Thyroid gland (tissue), 4 donors: ENCODE measurements around the gene CBARP.

ENCODE experiments used
- CTCF ChIP-seq, 6 experiments: fragments of 200-600 bp in 3 of 6; fragments of 450-650 bp in 3 of 6; sonication (generic) in 3 of 6; IDR thresholded peaks; one replicate each; pipeline ENCODE4 v1.5.1; 2016 to 2019; ENCODE audit warnings: antibody characterized with exemption in 6 of 6, mild to moderate bottlenecking in 2 of 6, inconsistent platforms in 1 of 6, moderate library complexity in 1 of 6
- POLR2A ChIP-seq, 2 donors: fragments of 450-650 bp; IDR thresholded peaks; one replicate each; pipeline ENCODE4 v1.6.1; 2017; ENCODE audit warnings: antibody characterized with exemption in 2 of 2, mild to moderate bottlenecking in 2 of 2, moderate library complexity in 1 of 2

- TF ChIP-seq POLR2A (IDR thresholded peaks at IDR 0.05) = no peak
- no peak for TF ChIP-seq CTCF (IDR thresholded peaks at IDR 0.05)
These were observed 17.3 kb downstream of the CBARP start for GRCh38 chr19:1220477-1220930.
